ENCODE data around the gene NNMT.

The NNMT gene

DNA sequence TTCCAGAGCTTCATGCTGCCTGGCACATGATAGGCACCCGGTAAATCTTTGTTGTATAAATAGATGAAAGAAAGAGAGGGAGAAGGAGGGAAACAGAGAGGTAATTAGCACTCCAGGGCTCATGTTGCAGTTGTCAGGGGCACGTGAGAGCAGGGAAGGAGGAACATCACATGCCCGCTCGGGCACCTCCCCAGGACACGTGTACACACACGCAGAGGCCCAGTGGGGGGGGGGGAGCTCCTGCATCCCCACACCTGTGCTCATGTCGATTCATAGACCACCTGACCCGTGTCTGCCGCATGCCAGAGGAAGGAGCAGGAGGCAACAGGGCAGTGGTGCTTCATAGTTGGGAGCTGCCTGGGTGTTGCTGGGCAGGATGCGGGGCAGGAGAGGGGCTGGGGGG lies 37.1 kb upstream of the NNMT start:
- TF ChIP-seq SIN3A (IDR thresholded peaks at IDR 0.05; ENCODE audit: borderline replicate concordance, insufficient read depth, low read length) (no peak), TAF1 (IDR thresholded peaks at IDR 0.05; ENCODE audit: borderline replicate concordance, insufficient read depth, low read length) (no peak), FOXP2 (optimal IDR thresholded peaks at IDR 0.05; ENCODE audit: borderline replicate concordance, extremely low read depth, extremely low read length, insufficient read depth) (no peak), POLR2AphosphoS5 (IDR thresholded peaks at IDR 0.05; ENCODE audit: low read depth, low read length) (no peak)
- TF ChIP-seq, protein P1, sequence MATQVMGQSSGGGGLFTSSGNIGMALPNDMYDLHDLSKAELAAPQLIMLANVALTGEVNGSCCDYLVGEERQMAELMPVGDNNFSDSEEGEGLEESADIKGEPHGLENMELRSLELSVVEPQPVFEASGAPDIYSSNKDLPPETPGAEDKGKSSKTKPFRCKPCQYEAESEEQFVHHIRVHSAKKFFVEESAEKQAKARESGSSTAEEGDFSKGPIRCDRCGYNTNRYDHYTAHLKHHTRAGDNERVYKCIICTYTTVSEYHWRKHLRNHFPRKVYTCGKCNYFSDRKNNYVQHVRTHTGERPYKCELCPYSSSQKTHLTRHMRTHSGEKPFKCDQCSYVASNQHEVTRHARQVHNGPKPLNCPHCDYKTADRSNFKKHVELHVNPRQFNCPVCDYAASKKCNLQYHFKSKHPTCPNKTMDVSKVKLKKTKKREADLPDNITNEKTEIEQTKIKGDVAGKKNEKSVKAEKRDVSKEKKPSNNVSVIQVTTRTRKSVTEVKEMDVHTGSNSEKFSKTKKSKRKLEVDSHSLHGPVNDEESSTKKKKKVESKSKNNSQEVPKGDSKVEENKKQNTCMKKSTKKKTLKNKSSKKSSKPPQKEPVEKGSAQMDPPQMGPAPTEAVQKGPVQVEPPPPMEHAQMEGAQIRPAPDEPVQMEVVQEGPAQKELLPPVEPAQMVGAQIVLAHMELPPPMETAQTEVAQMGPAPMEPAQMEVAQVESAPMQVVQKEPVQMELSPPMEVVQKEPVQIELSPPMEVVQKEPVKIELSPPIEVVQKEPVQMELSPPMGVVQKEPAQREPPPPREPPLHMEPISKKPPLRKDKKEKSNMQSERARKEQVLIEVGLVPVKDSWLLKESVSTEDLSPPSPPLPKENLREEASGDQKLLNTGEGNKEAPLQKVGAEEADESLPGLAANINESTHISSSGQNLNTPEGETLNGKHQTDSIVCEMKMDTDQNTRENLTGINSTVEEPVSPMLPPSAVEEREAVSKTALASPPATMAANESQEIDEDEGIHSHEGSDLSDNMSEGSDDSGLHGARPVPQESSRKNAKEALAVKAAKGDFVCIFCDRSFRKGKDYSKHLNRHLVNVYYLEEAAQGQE (IDR thresholded peaks at IDR 0.05; ENCODE audit: insufficient read depth in 1 of 2, low read depth in 2 of 2, low read length in 2 of 2) = no peak

DNA sequence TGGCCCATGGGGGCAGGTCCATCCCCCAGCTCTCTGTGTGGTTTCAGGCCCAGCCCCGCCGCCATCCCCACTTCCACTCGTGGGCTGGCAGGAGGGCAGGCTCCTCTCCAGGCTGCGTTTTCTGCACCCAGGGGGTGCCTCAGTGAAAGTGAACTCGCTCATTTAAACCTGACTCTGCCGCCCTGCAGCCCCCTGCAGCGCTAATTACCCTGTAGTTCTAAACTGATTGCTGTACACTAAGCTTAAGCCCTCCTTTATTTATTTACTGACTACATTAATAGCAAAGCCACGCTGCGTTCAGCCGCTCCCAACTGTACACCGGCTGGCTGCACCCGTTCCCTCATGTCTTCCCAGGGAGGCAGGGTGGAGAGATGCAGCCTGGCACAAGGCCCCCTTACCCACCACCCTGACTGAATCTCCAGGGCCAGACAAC lies 36.6 kb upstream of the NNMT start:
- no peak for TF ChIP-seq SIN3A (IDR thresholded peaks at IDR 0.05; ENCODE audit: borderline replicate concordance, insufficient read depth, low read length)
- no peak for TF ChIP-seq FOXP2 (optimal IDR thresholded peaks at IDR 0.05; ENCODE audit: borderline replicate concordance, extremely low read depth, extremely low read length, insufficient read depth)
- TF ChIP-seq, protein P1 (IDR thresholded peaks at IDR 0.05; ENCODE audit: insufficient read depth in 1 of 2, low read depth in 2 of 2, low read length in 2 of 2) = no peak
- TF ChIP-seq TAF1 (IDR thresholded peaks at IDR 0.05; ENCODE audit: borderline replicate concordance, insufficient read depth, low read length) = no peak
- no peak for TF ChIP-seq POLR2AphosphoS5 (IDR thresholded peaks at IDR 0.05; ENCODE audit: low read depth, low read length)

DNA sequence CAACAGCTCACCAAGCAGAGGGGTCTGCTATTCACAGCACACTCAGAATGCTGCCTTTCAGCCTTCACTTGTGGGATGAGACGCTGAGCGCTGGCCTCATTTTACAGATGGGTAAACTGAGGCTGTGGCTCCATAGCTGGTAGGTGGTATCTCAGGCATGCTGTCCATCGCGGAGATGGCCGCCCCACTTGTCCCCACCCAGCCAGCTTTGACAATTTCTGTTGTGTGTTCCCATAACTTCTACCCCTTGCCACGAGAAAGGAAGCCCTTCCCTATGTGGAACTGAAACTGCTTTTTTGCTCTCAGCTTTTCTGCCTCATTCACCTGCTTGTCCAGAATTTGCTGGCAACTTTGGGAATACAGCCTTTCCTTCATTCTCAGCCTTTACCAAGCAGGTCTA lies 36.1 kb upstream of the NNMT start:
- TF ChIP-seq POLR2AphosphoS5 (IDR thresholded peaks at IDR 0.05; ENCODE audit: low read depth, low read length) = no peak
- no peak for TF ChIP-seq TAF1 (IDR thresholded peaks at IDR 0.05; ENCODE audit: borderline replicate concordance, insufficient read depth, low read length)
- TF ChIP-seq FOXP2 (optimal IDR thresholded peaks at IDR 0.05; ENCODE audit: borderline replicate concordance, extremely low read depth, extremely low read length, insufficient read depth) = no peak
- no peak for TF ChIP-seq SIN3A (IDR thresholded peaks at IDR 0.05; ENCODE audit: borderline replicate concordance, insufficient read depth, low read length)
- TF ChIP-seq, protein P1 (IDR thresholded peaks at IDR 0.05; ENCODE audit: insufficient read depth in 1 of 2, low read depth in 2 of 2, low read length in 2 of 2) = no peak

DNA sequence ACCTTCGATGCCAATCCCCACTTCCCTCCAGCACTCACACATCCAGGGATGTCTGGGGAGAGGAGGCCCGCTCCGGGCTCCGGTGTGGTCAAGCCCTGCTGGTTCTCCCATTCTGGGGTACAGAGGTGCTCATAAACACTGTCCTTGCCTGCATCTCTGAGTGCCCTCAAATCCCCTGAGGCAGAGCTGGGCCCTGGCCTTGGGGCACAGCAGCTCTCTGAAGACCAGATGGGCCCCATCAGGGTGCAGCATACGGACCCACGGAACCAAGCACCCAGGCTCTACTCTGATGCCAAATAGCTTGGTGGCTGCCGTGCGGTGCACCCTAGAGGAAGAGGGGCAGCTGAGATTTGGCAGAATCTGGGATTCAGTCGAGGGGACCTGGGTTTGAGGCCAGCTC lies 35.7 kb upstream of the NNMT start:
- TF ChIP-seq TAF1 (IDR thresholded peaks at IDR 0.05; ENCODE audit: borderline replicate concordance, insufficient read depth, low read length) (no peak), FOXP2 (optimal IDR thresholded peaks at IDR 0.05; ENCODE audit: borderline replicate concordance, extremely low read depth, extremely low read length, insufficient read depth) (no peak), SIN3A (IDR thresholded peaks at IDR 0.05; ENCODE audit: borderline replicate concordance, insufficient read depth, low read length) (no peak), POLR2AphosphoS5 (IDR thresholded peaks at IDR 0.05; ENCODE audit: low read depth, low read length) (no peak)
- TF ChIP-seq, protein P1 (IDR thresholded peaks at IDR 0.05; ENCODE audit: insufficient read depth in 1 of 2, low read depth in 2 of 2, low read length in 2 of 2) = no peak

DNA sequence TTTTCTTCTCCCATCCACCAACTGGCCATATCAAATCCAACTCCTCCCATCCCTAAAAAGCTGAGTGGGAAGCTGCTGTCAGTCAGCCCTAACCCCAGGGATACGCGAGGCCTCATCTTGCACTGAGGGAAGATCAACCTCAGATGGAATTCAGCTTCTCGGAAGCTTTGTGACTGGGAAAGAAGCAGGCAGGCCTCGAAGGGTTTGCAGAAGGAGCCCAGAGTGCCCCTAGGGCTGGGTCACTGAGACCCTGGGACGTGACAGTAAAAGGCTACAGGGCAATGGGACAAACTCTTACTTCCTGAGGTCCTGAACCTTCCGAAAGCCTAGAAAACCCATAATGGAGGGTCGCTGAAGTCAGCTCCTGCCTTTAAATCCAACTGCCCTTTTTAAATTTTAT lies 34.4 kb upstream of the NNMT start:
- TF ChIP-seq, protein P1 (IDR thresholded peaks at IDR 0.05; ENCODE audit: insufficient read depth in 1 of 2, low read depth in 2 of 2, low read length in 2 of 2) = no peak
- TF ChIP-seq TAF1 (IDR thresholded peaks at IDR 0.05; ENCODE audit: borderline replicate concordance, insufficient read depth, low read length) (no peak), FOXP2 (optimal IDR thresholded peaks at IDR 0.05; ENCODE audit: borderline replicate concordance, extremely low read depth, extremely low read length, insufficient read depth) (no peak)

All from PFSK-1 (cell line).